ENCODE data around the gene C16orf54.
"Not testable (repeated sequence)": the region's sequence is repeated elsewhere in the genome, so short reads cannot be mapped to it uniquely, and the experiment has no call there.

C16orf54 gene

DNA sequence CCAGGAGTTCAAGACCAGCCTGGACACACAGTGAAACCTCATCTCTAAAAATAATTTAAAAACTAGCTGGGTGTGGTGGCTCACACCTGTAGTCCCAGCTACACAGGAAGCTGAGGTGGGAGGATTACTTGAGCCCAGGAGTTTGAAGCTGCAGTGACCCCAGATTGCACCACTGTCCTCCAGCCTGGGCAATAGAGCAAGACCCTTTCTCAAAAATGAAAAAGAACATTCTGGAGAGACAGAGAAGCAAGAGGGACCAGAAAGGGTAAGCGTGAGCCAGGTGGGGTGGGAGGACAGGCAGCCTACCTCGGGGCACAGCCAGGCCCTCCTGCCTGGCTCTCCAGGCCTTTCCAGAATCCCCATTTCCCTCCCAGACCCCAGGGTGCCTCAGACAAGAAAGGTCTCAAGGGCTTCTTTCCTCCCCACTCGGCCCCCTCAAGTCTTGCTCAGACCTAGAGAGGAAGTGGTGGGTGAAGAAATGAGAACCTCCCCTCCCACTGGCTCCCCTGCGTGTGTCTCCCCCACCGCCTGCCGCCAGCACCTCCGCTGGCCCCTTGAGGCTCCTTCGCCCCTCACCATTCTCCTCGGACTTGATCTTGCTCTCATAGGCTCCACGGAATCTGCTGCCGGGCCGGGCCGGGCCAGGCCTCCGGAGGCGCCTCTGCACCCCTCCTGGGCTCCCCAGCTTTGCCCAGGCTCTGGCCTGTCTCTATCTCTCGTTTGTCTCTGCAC is 503 bp downstream of the C16orf54 start:
- H3K4me3 ChIP-seq (ENCODE audit: low read depth, low read length): no peak overlapping the region
- TF ChIP-seq, protein P1, sequence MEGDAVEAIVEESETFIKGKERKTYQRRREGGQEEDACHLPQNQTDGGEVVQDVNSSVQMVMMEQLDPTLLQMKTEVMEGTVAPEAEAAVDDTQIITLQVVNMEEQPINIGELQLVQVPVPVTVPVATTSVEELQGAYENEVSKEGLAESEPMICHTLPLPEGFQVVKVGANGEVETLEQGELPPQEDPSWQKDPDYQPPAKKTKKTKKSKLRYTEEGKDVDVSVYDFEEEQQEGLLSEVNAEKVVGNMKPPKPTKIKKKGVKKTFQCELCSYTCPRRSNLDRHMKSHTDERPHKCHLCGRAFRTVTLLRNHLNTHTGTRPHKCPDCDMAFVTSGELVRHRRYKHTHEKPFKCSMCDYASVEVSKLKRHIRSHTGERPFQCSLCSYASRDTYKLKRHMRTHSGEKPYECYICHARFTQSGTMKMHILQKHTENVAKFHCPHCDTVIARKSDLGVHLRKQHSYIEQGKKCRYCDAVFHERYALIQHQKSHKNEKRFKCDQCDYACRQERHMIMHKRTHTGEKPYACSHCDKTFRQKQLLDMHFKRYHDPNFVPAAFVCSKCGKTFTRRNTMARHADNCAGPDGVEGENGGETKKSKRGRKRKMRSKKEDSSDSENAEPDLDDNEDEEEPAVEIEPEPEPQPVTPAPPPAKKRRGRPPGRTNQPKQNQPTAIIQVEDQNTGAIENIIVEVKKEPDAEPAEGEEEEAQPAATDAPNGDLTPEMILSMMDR (IDR thresholded peaks at IDR 0.05; ENCODE audit: low read depth, low read length): no peak

DNA sequence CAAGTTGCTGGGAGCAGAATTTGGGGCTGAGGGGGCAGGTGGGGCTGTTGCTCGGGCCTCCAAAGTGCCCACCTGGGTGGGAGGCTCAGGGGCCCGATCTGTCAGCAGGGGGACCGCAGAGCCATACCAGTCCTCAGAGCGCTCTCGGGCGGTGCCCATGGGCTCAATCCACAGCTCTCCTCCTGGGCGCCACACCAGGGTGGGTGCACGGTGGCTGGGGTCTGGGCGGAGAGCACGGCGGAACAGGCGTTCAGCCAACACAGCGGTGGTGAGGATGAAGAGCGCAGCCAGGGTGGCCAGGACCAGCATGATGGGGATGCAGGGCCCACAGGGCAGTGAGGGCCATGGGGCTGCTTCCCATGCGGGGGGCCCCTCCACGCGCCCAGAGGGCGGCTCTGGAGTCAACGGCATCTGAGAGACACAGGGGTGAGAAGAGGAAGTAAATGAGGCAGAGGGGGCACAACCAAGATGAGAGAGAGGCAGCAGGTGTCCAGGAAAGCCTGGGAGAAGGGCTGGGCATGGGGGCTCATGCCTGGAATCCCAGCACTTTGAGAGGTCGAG is 1.2 kb downstream of the C16orf54 start:
- TF ChIP-seq, protein P1 (IDR thresholded peaks at IDR 0.05; ENCODE audit: low read depth, low read length): no peak
- H3K4me3 ChIP-seq (ENCODE audit: low read depth, low read length): no peak overlapping the region

DNA sequence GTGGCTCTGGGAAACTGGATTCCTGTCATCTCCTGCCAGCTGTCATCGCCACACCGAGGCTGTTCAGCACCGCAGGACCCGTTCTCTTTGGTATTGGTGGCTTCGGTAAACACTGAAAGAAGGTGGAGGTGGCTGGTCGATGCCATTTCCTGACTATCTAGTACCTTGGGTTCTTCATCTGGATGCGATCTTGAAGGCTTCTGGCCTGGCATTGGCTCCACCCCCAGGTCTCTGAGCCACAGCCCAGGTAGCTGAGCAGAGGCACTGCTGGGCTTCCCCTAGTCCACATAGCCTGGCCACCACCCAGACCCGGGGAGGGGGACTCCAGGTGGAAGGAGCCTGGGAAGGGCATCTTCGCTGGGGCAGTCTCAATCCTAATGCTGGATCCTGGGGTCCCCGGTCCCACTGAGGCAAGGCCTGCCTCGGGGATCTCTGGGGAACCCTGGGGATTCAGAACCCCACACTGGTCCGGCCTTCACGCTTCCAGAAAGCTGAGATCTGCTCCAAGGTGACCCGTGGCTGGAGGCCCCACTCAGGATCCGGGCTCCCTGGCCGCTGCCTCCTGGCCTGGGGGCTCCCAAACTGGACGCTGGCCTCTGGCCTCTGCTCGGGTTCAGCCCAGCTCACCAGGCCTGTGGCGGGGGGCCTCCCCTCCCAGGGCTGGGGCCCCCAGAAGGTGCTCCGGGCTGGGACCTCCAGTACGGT is 1.8 kb downstream of the C16orf54 start:
- H3K4me3 ChIP-seq (ENCODE audit: low read depth, low read length): no peak overlapping the region
- TF ChIP-seq, protein P1 (IDR thresholded peaks at IDR 0.05; ENCODE audit: low read depth, low read length): no peak

DNA sequence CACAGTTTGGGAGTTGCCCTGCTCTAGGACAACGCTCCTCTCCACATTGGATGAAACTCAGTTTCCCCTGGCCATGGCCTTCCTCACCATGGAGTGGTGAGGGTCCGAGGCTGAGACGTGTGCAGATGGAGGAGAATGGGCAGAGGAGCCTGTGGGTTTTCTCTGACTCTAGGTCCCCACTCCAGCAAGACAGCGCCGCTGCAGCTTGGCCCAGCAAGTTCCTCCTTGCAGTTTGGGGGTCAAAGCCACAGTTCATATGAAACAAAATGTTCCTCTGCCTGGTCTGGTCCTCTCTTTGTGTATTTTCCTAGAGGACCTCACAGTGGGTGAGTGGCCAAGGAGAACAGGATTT is 2.3 kb downstream of the C16orf54 start:
- TF ChIP-seq, protein P1 (IDR thresholded peaks at IDR 0.05; ENCODE audit: low read depth, low read length): no peak

DNA sequence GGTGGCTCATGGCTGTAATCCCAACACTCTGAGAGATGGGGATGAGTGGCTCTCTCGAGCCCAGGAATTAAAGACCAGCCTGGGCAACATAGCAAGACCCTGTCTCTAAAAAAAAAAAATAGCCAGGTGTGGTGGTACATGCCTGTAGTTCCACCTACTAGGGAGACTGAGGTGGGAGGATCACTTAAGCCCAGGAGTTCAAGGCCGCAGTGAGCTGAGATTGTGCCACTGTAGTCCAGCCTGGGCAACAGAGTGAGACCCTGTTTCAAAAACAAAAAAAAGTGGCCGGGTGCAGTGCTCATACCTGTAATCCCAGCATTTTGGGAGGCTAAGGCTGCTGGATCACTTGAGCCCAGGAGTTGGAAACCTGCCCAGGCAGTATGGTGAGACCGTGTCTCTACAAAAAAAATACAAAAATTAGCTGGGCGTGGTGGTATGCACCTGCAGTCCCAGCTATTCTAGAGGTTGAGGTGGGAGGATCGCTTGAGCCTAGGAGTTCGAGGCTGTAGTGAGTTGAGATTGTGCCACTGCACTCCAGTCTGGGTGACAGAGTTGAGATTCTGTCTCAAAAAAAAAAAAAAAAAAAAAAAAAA is 3.0 kb downstream of the C16orf54 start:
- TF ChIP-seq, protein P1 (IDR thresholded peaks at IDR 0.05; ENCODE audit: low read depth, low read length): no peak
- no peak overlapping the region for H3K4me3 ChIP-seq (ENCODE audit: low read depth, low read length)

More for the DNA sequence above, 2.3 kb downstream of the C16orf54 start:
- no peak overlapping the region for H3K4me3 ChIP-seq (ENCODE audit: low read depth, low read length)

DNA sequence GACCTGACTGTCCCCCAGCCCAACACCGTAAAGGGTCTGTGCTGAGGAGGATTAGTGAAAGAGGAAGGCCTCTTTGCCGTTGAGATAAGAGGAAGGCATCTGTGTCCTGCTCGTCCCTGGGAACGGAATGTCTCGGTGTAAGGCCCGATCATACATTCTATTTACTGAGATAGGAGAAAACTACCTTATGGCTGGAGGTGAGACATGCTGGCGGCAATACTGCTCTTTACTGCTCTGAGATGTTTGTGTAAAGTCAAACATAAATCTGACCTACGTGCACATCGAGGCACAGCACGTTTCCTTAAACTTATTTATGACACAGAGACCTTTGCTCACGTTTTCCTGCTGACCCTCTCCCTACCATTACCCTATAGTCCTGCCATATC is 5.2 kb downstream of the C16orf54 start:
- H3K4me3 ChIP-seq (ENCODE audit: low read depth, low read length): not testable (repeated sequence)

DNA sequence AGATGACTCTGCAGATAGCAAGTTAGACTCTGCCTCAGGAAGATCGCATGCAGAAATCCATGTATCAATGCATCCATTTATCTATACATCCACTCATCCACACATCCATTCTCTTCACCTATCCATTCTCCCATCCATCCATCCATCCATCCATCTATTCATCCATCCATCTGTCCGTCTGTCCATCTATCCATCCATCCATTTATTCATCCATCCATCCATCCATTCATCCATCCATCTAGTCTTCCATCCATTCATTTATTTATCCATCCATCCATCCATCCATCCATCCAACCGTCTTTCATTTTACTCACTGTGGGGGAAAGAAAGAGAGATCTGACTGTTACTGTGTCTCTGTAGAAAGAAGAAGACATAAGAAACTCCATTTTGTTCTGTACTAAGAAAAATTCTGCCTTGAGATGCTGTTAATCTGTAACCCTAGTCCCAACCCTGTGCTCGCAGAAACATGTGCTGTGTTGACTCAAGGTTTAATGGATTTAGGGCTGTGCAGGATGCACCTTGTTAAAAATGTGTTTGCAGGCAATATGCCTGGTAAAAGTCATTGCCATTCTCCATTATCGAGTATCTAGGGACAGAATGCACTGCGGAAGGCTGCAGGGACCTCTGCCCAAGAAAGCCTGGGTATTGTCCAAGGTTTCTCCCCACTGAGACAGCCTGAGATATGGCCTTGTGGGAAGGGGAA is 5.7 kb downstream of the C16orf54 start:
- not testable (repeated sequence) for H3K4me3 ChIP-seq (ENCODE audit: low read depth, low read length)

DNA sequence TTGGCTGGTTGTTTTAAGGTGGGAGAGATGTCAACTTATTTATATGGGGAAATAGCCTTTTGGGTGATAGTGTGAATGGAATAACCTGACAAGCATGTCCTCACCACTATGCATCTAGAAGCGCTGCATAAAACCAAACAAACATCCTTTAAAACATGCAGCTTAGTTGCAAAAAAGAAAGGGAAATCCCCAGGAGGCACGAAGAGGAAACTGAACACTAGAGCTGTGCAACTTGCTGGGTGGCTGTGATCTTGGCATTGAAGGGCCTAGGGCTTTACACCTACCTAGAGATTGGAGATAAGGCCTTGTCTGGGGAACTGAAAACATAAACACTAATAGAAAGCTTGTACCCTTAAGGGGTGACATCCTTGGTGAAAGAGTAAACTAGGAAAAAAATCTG is 7.3 kb downstream of the C16orf54 start:
- no peak overlapping the region for H3K4me3 ChIP-seq (ENCODE audit: low read depth, low read length)
- TF ChIP-seq, protein P1 (IDR thresholded peaks at IDR 0.05; ENCODE audit: low read depth, low read length): no peak

Measured in WI38 (cell line).